Stimulated activated CD4-positive, alpha-beta T cell treated with anti-CD3 and anti-CD28 coated beads, Interleukin-12 subunit alpha, Interleukin-12 subunit beta, amount 100 ng/mL, for 48 hours (primary cell): ENCODE data around the gene NPM1.
"Not testable (repeated sequence)": the region's sequence is repeated elsewhere in the genome, so short reads cannot be mapped to it uniquely, and the experiment has no call there.

ENCODE experiments used
- DNase-seq, 3 donors: peaks; one replicate each; pipeline ENCODE4 v3.0.0-alpha.2; 2020; ENCODE audit warnings: low read depth in 2 of 3, low spot score in 1 of 3

The NPM1 gene

DNA sequence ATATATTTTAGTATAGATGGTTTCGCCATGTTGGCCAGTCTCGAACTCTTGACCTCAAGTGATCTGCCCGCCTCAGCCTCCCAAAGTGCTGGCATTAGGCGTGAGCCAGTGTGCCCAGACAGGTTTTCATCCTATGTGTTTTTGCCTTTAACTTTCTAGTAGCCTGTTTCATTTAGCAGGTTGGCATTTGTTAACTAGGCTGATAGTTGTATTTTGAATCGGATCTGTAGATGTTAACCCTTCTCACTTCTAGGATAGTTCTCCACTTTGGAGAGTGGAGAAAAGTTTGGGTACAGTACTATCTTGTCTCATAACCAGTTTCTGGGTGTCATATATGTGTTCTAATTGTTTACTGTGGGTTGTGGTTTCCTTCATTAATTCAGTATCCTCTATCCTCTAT lies 24.5 kb downstream of the NPM1 start:
- no peak for DNase-seq

DNA sequence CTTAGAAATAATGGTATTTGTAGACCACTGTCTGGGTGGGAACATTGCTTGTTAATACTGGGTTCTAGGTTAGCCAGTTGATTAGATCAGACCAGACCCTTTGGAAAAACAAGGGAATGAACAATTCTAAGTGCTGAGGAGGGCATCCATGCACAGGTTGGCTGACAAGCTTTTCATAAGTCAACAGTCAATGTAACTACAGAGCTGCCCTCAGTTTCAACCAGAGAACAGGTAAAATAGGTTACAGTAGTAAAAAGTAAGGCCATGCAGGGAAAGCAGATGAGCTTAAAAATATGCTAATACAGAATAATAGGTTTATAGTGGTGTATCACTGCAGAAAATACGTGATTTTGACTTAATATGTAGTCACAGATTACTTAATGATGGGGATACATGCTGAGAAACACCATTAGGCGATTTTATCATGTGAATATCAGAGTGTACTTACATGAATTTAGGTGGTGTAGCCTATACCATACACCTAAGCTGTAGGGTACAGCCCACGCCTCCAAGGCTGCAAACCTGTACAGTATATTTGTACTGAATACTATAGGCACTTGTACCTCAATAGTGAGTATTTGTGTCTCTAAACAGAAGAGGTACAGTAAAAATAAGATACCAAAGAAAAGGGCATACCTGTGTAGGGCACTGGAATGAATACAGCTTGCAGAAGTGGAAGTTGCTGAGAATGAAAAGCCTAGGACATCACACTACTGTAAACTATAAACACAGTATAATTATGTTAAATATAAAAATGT lies 25.7 kb downstream of the NPM1 start:
- DNase-seq, result no peak

DNA sequence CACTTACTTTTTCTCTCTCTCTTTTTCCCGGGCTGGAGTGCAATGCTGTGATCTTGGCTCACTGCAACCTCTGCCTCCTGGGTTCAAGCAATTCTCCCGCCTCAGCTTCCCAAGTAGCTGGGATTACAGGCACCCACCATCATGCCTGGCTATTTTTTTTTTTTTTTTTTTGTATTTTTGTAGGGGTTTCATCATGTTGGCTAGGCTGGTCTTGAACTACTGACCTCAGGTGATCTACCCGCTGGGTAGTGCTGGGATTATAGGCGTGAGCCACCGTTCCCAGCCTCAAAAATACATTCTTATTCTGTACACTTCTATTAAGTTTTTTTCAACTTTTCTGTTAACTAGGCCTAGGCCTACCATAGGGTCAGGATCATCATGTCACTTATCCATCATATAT lies 26.3 kb downstream of the NPM1 start:
- not testable (repeated sequence) for DNase-seq

DNA sequence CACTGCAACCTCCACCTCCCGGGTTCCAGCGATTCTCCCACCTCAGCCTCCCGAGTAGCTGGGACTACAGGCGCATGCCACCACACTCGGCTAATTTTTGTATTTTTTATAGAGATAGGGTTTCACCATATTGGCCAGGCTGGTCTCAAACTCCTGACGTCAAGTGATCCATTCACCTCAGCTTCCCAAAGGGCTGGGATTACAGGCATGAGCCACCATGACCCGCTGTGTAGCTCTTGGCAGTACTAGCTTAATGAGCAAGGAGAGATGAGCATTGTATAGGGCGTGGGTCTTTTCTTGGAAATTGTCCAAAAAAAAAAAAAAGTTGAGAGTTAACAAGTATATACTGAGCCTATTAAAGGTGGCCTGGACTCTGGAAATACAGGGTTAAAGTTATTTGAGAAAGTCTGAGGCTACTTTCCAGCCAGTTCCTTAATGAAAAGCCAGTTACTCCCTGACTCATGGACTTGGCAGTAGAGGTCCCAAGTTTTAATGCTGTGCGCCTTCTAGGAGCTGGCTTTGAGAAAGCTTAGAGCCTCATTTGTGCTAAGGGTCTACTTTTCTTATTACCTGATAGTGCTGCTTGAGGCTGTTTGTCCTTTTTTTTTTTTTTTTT lies 27.6 kb downstream of the NPM1 start:
- DNase-seq, result no peak

DNA sequence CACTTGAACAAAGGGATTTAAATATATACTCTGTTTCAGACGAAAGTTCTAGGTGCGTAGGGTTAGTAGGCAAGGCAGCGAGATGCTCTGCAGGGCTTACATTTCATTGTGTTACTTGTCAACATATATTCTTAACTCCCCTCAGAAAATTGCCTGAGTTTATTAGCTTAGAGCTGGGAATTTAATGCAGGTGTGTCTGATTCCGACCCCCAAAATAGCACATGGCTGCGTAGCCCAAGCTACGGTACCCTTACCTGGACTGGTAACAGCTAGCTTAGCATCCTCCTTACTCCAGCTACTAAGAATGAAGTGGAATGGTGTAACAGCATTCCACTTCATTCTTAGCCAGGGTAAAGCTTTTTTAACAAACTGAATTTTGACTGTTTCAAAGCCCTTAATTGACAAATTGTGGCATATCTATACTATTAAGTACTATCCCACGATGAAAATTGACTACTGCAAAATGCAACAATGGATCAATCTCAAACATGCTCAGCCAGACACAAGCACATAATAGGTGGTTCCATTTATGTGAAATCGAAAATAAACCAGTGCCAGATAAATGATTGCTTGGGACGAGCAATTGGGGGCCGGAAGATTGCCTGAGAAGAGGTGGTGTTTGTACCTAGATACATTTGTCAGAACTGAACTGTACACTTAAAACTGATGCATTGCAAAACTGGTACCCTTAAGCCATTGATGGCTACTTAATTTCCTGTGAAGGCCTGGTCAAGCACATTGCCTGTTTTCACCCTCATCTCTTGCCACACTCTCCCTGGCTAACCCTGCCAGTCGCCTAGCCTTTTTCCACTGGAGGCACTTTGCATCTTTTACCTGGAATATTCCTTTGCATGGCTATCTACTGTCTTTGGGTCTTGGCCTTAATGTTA lies 28.8 kb downstream of the NPM1 start:
- DNase-seq, result no peak

DNA sequence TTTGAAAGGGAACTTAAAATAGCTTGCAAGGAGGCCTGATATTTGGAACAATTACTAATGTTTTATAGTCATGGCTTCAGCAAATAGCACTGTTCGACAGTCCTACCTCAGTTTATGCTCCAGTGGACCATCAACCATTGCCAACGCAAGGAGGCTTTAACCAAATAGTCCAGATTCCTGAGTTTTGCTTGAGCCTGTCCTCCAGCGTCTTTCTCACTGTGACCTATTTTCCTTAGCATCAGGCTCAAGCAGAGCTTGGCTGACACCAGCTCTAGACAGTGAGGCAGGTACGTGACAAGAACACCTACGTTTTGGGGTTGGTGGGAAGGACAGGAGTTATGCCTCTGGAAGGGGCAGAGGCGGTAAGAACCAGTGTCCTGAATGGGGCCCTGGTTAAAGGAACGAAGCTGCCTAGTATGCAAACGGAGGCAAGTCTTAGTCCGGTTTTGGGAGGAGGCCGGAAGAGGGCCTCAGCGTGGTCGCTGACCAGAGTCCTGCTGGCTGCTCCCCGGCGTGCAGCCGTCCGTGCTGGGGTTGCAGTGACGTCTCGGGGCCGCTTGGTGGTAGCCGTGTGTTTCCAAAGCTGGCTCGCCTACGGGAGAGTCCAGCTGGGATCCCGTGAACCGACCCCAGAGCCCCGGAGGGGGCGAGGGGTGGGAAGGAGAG lies 30.8 kb downstream of the NPM1 start:
- peak; percentile 39 to 53 (median 47) for DNase-seq

DNA sequence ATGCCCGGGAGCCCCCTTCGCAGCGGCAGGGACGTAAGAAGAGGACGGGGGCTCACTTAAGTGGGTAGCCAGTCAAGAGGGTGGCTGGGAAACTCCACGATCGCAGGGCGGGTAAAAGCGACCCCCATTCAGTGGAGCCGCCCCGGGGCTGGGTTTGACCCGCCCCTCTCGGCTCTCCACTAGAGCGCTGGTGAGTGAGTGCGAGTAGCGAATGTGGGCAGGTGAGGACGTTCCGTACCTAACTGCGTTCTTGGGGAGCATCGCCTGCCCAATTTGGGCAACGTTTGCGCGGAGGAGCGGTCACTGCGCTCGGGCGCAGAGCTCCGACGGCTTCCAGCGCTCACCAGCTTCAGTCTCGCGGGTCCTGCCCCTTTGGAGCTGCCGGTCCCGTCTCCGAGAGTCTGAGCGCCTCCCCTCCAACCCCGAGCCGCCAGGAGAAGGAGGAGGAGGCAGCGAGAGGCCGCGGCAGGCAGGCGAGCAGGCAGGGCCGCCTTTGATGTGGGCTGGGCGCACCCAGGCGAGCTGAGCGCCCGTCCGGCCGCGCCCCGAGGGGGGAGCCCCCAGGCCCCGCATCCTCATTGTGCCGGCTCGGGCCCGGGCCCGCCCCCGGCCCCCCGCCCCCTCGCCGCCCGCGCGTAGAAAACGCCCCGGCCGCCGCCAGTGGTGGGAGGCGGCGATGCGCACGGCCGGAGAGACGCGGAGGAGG lies 31.5 kb downstream of the NPM1 start, which contains the start of gene FGF18:
TSS of gene FGF18 (plus strand) at position 666 of the 706 bp plus-strand sequence. CDS start 553 bp downstream, outside the sequence.
- peak in 2 of 3 donors; percentile 19 to 31 for DNase-seq

DNA sequence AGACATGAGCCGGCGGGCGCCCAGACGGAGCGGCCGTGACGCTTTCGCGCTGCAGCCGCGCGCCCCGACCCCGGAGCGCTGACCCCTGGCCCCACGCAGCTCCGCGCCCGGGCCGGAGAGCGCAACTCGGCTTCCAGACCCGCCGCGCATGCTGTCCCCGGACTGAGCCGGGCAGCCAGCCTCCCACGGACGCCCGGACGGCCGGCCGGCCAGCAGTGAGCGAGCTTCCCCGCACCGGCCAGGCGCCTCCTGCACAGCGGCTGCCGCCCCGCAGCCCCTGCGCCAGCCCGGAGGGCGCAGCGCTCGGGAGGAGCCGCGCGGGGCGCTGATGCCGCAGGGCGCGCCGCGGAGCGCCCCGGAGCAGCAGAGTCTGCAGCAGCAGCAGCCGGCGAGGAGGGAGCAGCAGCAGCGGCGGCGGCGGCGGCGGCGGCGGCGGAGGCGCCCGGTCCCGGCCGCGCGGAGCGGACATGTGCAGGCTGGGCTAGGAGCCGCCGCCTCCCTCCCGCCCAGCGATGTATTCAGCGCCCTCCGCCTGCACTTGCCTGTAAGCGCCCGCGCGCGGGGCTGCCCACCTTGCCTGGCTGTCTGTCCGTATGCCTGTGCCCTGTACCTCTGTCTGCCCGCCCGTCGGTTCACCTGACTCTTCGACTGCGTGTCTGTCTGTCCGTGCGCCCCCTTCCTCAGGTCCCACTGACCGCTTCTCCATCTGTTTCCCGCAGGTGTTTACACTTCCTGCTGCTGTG lies 32.2 kb downstream of the NPM1 start:
- DNase-seq, result no peak

DNA sequence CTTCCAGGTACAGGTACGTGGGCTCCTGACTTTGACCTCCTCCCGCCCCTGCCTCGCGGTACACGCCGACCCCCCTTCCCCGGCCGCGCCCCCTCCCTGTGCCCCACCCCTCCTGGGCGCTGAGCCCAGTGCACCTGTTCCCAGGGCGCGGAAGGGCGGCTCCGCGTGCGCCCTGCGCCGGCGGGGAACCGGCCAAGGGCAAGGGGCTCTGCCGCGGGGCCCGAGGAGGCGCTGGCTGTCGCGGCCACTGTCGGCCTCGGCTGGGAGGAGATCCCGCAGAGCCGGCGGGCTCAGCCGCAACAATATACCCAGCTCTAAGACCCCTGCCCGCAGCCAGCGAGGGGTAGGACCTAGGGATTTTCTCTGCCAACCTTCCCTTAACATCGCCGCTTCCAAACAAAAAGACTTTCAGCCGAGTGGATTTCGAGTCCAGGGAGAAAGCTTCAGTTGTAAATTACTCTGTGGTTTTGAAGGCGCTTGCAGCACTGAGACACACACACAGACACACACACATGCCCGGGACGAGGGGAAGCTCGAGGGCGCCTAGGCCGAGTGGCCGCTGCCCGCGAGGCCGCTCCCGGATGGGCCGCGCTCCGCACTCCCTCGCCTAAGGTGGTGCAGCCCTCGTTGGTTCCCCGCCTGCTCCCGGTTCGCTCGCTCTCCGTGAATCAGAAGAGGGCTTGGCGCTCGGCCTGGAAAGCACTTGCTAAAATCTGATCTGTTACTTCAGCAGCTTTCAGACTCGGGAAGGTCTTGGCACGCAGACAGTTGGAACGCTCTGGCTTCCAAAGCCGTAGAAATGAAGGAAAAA lies 33.0 kb downstream of the NPM1 start:
- DNase-seq, result no peak

DNA sequence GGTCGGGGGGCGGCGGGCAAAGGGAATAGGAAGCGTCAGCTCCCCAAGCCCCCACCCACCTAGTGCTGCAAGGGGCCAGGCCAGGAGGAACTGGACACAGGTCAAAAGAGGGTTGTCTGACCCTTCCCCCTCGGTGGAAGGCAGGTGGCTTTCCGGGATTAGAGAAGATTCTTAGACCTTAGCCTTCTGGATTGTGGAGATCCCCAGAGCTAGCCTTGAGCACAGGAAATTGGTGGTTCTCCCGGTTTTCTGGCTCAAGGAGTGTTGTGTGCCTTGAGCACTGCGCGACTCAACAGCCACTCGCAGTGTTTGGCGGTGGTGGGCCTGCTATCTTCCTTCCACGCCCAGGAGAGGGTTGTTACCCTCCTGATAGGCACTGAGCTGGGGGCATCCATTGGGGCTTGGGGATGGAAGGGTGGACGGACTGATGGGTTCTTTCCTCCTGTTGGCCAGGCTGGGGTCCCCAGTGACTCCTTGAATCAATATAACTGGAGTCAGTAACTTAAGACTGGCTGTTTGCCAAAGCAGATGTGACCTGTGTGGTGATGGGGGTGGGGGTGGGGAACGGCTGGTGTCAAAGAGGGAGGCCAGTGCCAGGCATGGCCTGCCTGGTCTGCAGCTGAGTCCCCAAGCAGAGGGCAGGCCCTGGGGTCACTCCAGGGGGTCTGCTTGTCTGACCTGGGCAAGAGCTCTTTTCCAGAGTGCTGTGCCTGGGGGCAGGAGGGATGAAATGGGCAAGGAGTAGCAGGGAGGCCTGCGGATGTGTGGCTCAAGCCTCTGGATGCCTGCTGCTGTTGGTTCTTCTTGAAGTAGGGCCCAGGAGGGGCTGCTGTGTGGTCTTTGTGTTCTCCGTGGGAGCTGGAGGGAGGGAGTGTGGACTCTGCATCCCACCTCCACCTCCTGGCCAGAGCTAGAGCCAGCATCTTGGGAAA lies 33.9 kb downstream of the NPM1 start:
- DNase-seq, result no peak

DNA sequence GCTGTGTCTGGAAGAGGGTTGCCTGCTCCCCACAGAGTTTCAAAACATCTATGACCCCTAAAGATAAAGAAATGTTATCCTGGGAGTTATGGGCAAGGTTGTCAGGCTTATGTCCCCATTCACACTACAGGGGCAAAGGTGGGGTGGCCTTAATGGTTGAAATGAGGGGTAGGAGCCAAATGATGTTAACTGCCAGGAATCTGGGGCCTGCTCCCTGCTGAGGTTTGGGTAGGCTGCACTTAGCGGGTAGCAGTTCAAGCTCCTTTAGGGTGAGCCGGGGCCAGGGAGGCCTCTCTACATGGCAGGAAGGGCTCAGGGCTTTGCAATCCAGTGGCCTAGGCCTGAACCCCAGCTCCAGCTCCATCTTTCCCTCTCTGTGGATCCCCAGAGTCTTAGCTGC lies 34.8 kb downstream of the NPM1 start:
- DNase-seq, result no peak

DNA sequence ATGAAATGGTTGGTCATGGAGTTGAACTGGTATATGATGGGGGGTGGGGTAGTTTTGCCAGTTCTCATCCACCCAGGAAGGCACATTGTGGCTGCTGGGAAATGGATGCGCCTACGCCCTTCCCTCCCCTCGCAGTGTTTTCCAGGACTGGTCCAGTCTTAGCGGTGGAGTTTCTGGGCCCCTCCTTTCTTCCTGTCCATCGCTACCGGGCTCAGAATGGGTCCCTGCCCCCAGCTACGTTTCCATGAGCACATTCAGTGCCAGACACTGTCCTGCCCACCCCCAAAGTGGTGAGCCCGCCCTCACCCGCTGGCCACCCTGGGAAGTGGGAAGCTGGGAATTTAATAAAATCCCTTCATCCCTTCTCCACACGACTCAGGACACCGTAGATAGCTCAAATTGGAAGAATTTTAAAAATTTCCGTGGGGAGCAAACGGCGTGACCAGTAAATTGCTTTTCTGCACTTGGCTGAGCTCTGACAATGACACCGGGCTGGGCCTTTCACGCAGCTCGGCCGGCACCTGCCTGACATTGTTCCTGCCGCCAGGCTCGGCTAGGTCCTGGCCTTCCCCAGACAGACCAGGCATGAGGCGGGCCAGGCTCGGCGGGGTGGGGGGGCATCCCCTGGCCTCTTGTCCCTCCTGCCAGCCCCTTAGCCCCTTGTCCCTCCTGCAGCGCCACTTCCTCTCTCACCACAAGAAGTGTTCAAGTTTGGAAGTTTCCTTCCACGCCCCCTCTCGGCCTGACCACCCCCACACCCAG lies 35.4 kb downstream of the NPM1 start:
- no peak for DNase-seq

DNA sequence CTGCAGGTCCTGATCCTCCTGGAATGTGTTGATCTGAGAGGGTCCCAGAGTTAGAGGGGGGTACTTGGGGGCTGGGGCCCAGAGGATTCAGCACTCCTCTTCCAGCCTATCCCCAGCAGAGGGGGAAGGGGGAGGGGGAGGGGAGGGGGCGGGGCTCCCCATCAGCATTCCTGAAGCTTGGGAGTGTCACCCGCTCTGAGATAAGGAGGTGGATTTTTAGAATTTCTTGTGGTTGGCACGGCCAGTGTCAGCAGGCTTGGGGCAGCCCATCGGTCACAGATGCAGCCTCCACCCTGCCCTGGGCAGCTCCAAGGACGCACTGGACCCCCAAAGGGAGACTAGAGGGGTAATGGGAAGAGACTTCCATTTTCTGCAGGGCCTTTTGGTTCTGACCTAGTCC lies 37.1 kb downstream of the NPM1 start:
- no peak for DNase-seq

DNA sequence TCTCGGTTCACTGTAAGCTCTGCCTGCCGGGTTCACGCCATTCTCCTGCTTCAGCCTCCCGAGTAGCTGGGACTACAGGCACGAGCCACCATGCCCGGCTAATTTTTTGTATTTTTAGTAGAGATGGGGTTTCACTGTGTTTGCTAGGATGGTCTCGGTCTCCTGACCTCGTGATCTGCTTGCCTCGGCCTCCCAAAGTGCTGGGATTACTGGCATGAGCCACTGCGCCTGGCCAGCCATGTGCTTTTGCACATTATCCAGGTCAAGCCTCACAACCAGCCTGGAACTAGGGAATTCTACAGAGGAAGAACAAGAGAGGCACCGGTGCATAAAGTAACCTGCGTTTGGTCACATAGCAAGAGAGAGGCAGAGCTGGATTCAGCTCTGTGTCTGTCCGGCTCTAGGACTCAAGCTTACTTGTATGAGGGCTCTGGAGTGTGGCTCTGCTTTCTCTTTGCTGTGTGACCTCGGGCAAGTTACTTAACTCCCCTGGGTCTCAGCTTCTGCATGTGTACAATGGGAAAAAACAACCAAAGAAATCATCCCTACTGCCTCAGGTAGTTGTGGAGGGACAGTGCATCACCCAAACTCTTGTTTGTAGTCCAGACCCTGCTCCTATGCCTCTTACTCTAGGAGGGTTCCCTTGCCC lies 38.1 kb downstream of the NPM1 start:
- DNase-seq, result no peak

DNA sequence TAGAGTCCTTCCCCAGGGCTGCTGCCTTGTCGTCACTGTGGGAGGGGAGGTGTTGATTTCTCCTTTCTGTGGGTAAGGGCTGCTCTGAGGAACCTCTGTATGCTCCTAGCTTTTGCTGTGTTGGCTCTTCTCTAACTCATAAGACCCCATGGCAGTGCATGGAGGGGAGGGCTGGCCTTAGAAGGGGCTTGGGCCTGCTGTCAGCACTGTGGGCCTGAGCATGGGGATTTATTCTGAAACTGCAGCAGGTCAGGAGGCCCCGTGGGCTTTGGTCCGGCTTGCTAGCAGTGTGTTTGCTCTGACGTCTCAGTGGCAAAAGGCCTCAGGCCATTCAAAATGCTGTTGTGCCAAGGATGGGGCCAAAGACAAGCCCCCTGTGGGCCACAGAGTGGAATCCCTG lies 38.6 kb downstream of the NPM1 start:
- DNase-seq, result no peak

DNA sequence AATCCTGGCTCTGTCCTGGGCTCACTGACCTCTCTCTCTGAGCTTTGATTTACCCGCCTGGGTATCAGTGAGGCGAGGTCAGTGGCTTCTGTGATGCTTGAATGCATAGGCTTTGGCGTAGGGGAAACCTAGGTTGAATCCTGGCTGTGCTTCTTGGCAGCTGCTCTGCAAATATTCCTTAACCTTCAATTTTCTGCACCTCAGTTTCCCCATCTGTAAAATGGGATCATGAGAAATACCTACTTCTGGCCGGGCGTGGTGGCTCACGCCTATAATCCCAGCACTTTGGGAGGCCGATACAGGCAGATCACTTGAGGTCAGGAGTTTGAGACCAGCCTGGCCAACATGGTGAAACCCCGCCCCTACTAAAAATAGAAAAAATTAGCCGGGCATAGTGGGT lies 39.0 kb downstream of the NPM1 start:
- no peak for DNase-seq
